ENCODE measurements around the gene CCL11.

CCL11 gene

GRCh38 chr17:34275881-34276280 lies 9.7 kb upstream of the CCL11 start:
- TF ChIP-seq ZFX (IDR thresholded peaks at IDR 0.05; ENCODE audit: borderline replicate concordance), result no peak
- TF ChIP-seq, protein P1, sequence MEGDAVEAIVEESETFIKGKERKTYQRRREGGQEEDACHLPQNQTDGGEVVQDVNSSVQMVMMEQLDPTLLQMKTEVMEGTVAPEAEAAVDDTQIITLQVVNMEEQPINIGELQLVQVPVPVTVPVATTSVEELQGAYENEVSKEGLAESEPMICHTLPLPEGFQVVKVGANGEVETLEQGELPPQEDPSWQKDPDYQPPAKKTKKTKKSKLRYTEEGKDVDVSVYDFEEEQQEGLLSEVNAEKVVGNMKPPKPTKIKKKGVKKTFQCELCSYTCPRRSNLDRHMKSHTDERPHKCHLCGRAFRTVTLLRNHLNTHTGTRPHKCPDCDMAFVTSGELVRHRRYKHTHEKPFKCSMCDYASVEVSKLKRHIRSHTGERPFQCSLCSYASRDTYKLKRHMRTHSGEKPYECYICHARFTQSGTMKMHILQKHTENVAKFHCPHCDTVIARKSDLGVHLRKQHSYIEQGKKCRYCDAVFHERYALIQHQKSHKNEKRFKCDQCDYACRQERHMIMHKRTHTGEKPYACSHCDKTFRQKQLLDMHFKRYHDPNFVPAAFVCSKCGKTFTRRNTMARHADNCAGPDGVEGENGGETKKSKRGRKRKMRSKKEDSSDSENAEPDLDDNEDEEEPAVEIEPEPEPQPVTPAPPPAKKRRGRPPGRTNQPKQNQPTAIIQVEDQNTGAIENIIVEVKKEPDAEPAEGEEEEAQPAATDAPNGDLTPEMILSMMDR (IDR thresholded peaks at IDR 0.05), result no peak
- no peak overlapping the region for H3K27ac ChIP-seq

DNA sequence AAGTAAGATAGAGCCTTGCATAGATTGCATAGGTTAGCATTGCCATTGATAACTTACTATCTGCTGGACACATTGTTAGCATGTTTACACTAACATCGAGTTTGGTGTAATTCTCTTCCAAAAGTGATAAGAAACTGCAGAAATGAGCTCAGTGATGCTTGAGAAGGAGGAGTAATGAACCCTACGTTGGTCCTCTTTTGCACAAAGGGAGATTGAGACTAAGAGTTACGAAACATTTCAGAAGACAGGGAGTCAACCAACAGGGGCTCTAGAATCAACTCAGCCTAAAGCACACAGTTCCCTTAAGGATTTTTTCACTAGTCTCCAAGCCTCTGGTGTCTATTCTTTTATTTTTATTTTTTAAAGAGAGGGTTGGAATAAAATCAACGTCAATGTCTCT lies 8.7 kb upstream of the CCL11 start:
- H3K27ac ChIP-seq, result no peak overlapping the region
- TF ChIP-seq ZFX (IDR thresholded peaks at IDR 0.05; ENCODE audit: borderline replicate concordance), result no peak
- TF ChIP-seq, protein P1 (IDR thresholded peaks at IDR 0.05), result no peak

DNA sequence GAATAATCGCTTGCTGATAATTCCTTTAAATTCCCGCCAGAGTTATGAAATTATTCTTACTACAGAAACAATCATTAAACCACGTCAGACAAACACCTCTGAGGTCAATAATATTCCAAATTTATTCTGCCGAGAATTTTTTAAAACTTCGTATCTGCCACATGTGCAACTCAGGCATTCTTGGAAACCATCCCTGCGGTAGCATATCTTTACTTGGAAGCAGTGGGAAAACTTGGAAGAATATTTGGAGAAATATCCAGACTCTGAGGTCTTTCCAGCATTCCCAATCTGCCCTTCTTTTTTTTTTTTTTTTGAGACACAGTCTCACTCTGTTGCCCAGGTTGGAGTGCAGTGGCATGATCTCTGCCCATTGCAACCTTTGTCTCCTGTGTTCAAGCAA lies 2.0 kb upstream of the CCL11 start:
- H3K27ac ChIP-seq, result no peak overlapping the region
- no peak for TF ChIP-seq ZFX (IDR thresholded peaks at IDR 0.05; ENCODE audit: borderline replicate concordance)
- TF ChIP-seq, protein P1 (IDR thresholded peaks at IDR 0.05), result no peak

DNA sequence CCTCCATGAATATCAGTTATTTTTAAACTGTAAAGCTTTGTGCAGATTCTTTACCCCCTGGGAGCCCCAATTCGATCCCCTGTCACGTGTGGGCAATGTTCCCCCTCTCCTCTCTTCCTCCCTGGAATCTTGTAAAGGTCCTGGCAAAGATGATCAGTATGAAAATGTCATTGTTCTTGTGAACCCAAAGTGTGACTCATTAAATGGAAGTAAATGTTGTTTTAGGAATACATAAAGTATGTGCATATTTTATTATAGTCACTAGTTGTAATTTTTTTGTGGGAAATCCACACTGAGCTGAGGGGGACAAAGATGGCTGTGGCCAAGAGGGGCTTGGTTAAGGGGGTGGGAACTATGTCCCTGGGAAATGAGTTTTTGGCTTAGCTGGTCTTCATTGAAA lies 2.3 kb downstream of the CCL11 start:
- H3K27ac ChIP-seq, result no peak overlapping the region
- TF ChIP-seq, protein P1 (IDR thresholded peaks at IDR 0.05), result no peak
- TF ChIP-seq ZFX (IDR thresholded peaks at IDR 0.05; ENCODE audit: borderline replicate concordance), result no peak

- no peak overlapping the region for H3K27ac ChIP-seq
- TF ChIP-seq, protein P1 (IDR thresholded peaks at IDR 0.05), result no peak
- TF ChIP-seq ZFX (IDR thresholded peaks at IDR 0.05; ENCODE audit: borderline replicate concordance), result no peak
These were observed 5.0 kb downstream of the CCL11 start for GRCh38 chr17:34290586-34290985.

GRCh38 chr17:34291721-34292348 lies 6.3 kb downstream of the CCL11 start:
- TF ChIP-seq, protein P1 (IDR thresholded peaks at IDR 0.05), result no peak
- no peak for TF ChIP-seq ZFX (IDR thresholded peaks at IDR 0.05; ENCODE audit: borderline replicate concordance)
- no peak overlapping the region for H3K27ac ChIP-seq

- no peak overlapping the region for H3K27ac ChIP-seq
- TF ChIP-seq, protein P1 (IDR thresholded peaks at IDR 0.05), result no peak
- no peak for TF ChIP-seq ZFX (IDR thresholded peaks at IDR 0.05; ENCODE audit: borderline replicate concordance)
These were observed 13.5 kb downstream of the CCL11 start for GRCh38 chr17:34299027-34299426.
